ENCODE results near the gene ASB2. TPM values are rescaled to one million over a fixed set of nuclear protein-coding genes. Genes with fewer than 3 reads are reported as not detected.
A peak's percentile ranks its signal among the peaks of the same experiment; 100 is the strongest.

Gene ASB2
- total and polyA plus RNA-seq, 2 of the 13 experiments (the other 11 are each of a cell fraction or from before 2014, with no cell fraction given), result 0.82 to 4.1 TPM

DNA sequence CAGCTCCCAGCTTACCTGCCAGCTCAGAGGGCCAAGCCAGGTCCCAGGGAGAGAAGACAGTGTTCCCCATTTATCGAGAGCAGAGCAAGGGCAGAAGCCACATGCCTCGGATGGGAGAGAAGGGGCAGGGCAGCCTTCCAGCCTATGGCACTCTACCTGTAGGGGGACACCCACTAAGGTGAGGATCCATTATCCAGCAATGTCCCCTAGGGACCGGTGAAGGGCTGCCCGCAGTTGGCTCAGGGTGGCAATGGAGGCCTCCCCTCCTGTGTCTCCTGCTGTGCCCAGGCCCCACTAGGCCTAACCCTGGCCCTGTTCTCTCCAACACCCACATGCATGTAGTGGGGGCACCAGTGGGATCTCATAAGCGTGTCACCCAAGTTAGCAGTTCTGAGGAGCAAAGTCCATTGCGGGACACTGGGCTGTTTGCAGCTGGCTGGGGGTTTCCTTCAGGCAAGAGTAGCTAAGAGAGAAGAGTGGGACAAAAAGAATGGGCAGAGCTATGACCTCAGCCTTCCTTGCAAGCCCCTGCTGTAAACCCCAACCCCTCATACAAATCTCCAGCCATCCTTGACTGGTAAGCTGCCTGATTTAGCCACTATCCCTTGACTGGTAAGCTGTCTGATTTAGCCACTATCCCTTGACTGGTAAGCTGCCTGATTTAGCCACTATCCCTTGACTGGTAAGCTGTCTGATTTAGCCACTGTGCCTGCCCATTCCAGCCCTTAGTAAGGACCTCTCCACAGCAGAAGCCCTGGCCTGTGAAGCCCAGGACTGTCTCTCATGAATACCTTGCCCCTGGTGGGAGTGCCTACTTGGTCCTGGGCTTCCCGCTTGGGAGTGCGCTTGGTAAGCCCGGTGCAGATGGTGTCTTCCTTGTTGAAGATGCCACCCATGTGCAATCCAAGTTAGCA lies 5.2 kb upstream of the ASB2 start:
- peaks cover 3 to 29% of the 10 kb centered on the region in 2 experiments for H3K27me3 ChIP-seq (ENCODE audit: control insufficient read depth in 1 of 2, insufficient read depth in 2 of 2, low read length in 2 of 2)
- no peaks in the 10 kb centered on the region for H3K9me3 ChIP-seq (ENCODE audit: low read length)
- H3K27ac ChIP-seq (ENCODE audit: extremely low read length, insufficient read depth, low read length), result no peak overlapping the region
- ATAC-seq, result peak; percentile 57
- no peaks in the 10 kb centered on the region for H3K79me2 ChIP-seq (ENCODE audit: insufficient read depth, low read length)
- H3K4me2 ChIP-seq (ENCODE audit: low read depth, low read length), result peak overlapping the region; percentile 24; the same call in 1 of the 2 replicates
- CTCF ChIA-PET (ENCODE audit: low intra/inter-chr PET ratio, low total read pairs), result no interaction called here
- FAIRE-seq, result no peak
- in situ Hi-C loops (cut with HindIII; ENCODE audit: extremely low pct_ligation_motif_present, low pct_unique_long_range_greater_than_20kb) (no loop called here), intact Hi-C loops (cut with micrococcal nuclease; ENCODE audit: unreplicated experiment) (no loop called here)
- TF ChIP-seq TBX2 (CRISPR knock-in tag; IDR thresholded peaks at IDR 0.05; ENCODE audit: borderline replicate concordance) (0 out of 2 replicates have a peak, but pooled peaks have one; percentile 22), ZFX (CRISPR knock-in tag; IDR thresholded peaks at IDR 0.05; ENCODE audit: low read depth) (no peak), CREB1 (IDR thresholded peaks at IDR 0.05) (no peak), CREB1 (CRISPR knock-in tag; IDR thresholded peaks at IDR 0.05) (no peak), ERF (CRISPR knock-in tag; IDR thresholded peaks at IDR 0.05) (no peak), HNRNPL (IDR thresholded peaks at IDR 0.05; ENCODE audit: low read depth, low read length) (0 out of 2 replicates have a peak, but pooled peaks have one; percentile 30), TEAD3 (CRISPR knock-in tag; optimal IDR thresholded peaks at IDR 0.05; ENCODE audit: borderline replicate concordance) (peak; percentile 28), HNF4A (CRISPR knock-in tag; IDR thresholded peaks at IDR 0.05) (peak; percentile 40)
- TF ChIP-seq, protein P1, sequence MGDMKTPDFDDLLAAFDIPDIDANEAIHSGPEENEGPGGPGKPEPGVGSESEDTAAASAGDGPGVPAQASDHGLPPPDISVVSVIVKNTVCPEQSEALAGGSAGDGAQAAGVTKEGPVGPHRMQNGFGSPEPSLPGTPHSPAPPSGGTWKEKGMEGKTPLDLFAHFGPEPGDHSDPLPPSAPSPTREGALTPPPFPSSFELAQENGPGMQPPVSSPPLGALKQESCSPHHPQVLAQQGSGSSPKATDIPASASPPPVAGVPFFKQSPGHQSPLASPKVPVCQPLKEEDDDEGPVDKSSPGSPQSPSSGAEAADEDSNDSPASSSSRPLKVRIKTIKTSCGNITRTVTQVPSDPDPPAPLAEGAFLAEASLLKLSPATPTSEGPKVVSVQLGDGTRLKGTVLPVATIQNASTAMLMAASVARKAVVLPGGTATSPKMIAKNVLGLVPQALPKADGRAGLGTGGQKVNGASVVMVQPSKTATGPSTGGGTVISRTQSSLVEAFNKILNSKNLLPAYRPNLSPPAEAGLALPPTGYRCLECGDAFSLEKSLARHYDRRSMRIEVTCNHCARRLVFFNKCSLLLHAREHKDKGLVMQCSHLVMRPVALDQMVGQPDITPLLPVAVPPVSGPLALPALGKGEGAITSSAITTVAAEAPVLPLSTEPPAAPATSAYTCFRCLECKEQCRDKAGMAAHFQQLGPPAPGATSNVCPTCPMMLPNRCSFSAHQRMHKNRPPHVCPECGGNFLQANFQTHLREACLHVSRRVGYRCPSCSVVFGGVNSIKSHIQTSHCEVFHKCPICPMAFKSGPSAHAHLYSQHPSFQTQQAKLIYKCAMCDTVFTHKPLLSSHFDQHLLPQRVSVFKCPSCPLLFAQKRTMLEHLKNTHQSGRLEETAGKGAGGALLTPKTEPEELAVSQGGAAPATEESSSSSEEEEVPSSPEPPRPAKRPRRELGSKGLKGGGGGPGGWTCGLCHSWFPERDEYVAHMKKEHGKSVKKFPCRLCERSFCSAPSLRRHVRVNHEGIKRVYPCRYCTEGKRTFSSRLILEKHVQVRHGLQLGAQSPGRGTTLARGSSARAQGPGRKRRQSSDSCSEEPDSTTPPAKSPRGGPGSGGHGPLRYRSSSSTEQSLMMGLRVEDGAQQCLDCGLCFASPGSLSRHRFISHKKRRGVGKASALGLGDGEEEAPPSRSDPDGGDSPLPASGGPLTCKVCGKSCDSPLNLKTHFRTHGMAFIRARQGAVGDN (CRISPR knock-in tag; IDR thresholded peaks at IDR 0.05), result peak; percentile 34; the same call in 1 of the 2 replicates
- TF ChIP-seq, protein P2, sequence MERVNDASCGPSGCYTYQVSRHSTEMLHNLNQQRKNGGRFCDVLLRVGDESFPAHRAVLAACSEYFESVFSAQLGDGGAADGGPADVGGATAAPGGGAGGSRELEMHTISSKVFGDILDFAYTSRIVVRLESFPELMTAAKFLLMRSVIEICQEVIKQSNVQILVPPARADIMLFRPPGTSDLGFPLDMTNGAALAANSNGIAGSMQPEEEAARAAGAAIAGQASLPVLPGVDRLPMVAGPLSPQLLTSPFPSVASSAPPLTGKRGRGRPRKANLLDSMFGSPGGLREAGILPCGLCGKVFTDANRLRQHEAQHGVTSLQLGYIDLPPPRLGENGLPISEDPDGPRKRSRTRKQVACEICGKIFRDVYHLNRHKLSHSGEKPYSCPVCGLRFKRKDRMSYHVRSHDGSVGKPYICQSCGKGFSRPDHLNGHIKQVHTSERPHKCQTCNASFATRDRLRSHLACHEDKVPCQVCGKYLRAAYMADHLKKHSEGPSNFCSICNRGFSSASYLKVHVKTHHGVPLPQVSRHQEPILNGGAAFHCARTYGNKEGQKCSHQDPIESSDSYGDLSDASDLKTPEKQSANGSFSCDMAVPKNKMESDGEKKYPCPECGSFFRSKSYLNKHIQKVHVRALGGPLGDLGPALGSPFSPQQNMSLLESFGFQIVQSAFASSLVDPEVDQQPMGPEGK (CRISPR knock-in tag; IDR thresholded peaks at IDR 0.05), result peak; percentile 17; the same call in 1 of the 2 replicates
- no peak overlapping the region for H3K4me3 ChIP-seq (replicated peaks in 1 of 3; ENCODE audit: insufficient read depth in 1 of 3, low read depth in 2 of 3, low read length in 3 of 3)
- POLR2A ChIA-PET, result interaction anchor here (1.0 to 2.3 kb wide), 5 partner anchors 9 to 41 kb away, joined by 3 to 16 read pairs (median 3); no protein-coding TSS in a partner anchor
- H3K9ac ChIP-seq (ENCODE audit: insufficient read depth, low read depth, low read length), result no peak overlapping the region
- no peak overlapping the region for H2AFZ ChIP-seq (ENCODE audit: low read length)
- WGBS (ENCODE audit: low lambda C conversion rate), result 0% methylated on average over 2 of the region's 9 CpGs
- no peaks in the 10 kb centered on the region for H4K20me1 ChIP-seq (ENCODE audit: insufficient read depth, low read length)
- no peak for DNase-seq (ENCODE audit: low spot score)
- peaks cover 46% of the 10 kb centered on the region for H3K4me1 ChIP-seq (ENCODE audit: insufficient read depth, low read length)
- BruUV-seq (replicated peaks), result no TSS peak
- H3K36me3 ChIP-seq (replicated peaks in 1 of 2; ENCODE audit: control insufficient read depth in 1 of 2, insufficient read depth in 2 of 2, low read length in 2 of 2), result no peaks in the 10 kb centered on the region
